Activated naive CD8-positive, alpha-beta T cell treated with anti-CD3 and anti-CD28 coated beads, Interleukin-2, amount 10 ng/mL, durations not matched to agents 7 days and 5 days (primary cell): ENCODE results near the gene HACD2. TPM values are rescaled to one million over a fixed set of nuclear protein-coding genes. Genes with fewer than 3 reads are reported as not detected.
"Not testable (repeated sequence)": the region's sequence is repeated elsewhere in the genome, so short reads cannot be mapped to it uniquely, and the experiment has no call there.

Experiments used
- ATAC-seq: fragments of 150-1000 bp; cut with Tn5 transposase; one replicate; pipeline ENCODE4 v1.10.0; 2021; ENCODE audit warnings: low read depth, moderate library complexity
- POLR2A ChIA-PET: fragments of 350-600 bp; sonication (Branson Sonifier 250); formaldehyde crosslinking; loops from one replicate; lab custom pipeline; 2021; ENCODE audit warnings: antibody characterized with exemption; lab: Charles Lee
- DNase-seq: peaks from one replicate; pipeline ENCODE4 v3.0.0; 2021
- H3K27ac Mint-ChIP-seq: one replicate; pipeline ENCODE4 v1.8.0; 2022; ENCODE audit warnings: mild to moderate bottlenecking, mixed read lengths
- H3K27me3 Mint-ChIP-seq: one replicate; pipeline ENCODE4 v1.8.0; 2022; ENCODE audit warnings: mild to moderate bottlenecking, moderate library complexity, mixed read lengths
- H3K36me3 Mint-ChIP-seq: one replicate; pipeline ENCODE4 v1.8.0; 2021; ENCODE audit warnings: mild to moderate bottlenecking, mixed read lengths
- H3K4me1 Mint-ChIP-seq: one replicate; pipeline ENCODE4 v1.8.0; 2021; ENCODE audit warnings: mixed read lengths
- H3K4me3 Mint-ChIP-seq: one replicate; pipeline ENCODE4 v1.8.0; 2022; ENCODE audit warnings: mild to moderate bottlenecking, moderate library complexity, mixed read lengths
- H3K9me3 Mint-ChIP-seq: one replicate; pipeline ENCODE4 v1.8.0; 2021; ENCODE audit warnings: mixed read lengths
- total RNA-seq, 2 experiments: library from RNA; stranded (reverse); gene quantifications; one replicate each; pipeline ENCODE4 v1.2.3, GENCODE V29; 2021

HACD2 gene
- total RNA-seq, 2 experiments from 2014 or later: 19.3 to 21.9 TPM

DNA sequence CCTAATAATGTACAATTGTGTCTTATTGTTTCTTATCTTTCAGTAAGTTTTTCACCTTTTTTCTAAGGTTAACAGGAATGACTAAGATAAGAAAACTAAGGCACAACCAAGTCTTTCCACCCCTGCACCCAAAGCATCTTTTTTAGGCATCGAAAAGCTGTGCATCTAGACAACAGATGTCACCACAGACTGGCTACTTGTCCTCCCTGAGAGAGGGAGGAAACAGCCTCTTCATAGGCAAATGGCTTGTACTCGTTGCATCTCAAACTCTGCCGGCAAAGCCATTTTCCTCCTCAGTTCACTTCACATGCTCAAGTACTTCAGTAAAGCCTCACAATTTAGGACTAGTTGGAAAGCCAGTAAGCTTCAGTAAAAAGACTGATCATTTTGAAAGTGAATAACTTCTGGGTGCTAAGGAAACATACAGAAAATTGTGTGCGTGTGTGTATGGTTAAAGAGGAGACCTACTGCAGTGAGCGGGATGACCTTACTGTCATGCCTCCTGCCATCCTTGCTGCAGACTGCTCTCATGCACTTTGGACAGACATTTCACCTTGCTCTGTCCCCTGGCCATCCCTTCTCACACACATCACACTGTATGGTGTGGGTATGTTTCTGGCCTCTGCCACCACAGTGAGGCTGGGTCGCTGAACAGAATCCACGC lies 36.5 kb upstream of the HACD2 start:
- POLR2A ChIA-PET: interaction anchor here (0.5 kb wide), 1 partner anchor 12 kb away, joined by 5 read pairs; no protein-coding TSS in a partner anchor
- ATAC-seq (no peak), DNase-seq (no peak)
- no peaks in the 10 kb centered on the region for H3K4me1 Mint-ChIP-seq
- no peak overlapping the region for H3K27ac Mint-ChIP-seq
- H3K9me3 Mint-ChIP-seq: no peaks in the 10 kb centered on the region
- no peaks in the 10 kb centered on the region for H3K36me3 Mint-ChIP-seq
- no peaks in the 10 kb centered on the region for H3K27me3 Mint-ChIP-seq
- no peak overlapping the region for H3K4me3 Mint-ChIP-seq

DNA sequence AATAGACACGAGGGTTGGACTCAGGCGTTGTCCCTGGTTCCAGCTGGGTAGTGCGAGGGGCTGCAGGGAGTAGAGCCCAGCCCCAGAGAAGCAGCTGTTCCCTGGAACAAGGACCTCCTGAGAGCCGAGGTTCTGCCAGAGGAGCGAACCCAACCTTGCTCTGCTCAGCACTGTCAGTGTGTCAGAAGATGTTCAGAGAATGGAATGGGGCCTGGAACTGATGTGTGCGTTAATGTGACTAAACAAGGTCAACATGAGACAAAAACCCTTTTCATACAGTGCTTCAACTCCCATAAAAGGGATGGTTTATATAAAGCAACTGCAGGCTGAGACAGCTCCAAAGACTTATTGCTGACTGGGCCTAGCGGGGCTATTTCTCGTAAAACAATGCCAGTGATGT lies 35.5 kb upstream of the HACD2 start:
- no peak overlapping the region for H3K27ac Mint-ChIP-seq
- H3K27me3 Mint-ChIP-seq: no peaks in the 10 kb centered on the region
- ATAC-seq: no peak
- H3K4me1 Mint-ChIP-seq: no peaks in the 10 kb centered on the region
- no peak for DNase-seq
- POLR2A ChIA-PET: no interaction called here
- no peaks in the 10 kb centered on the region for H3K36me3 Mint-ChIP-seq
- no peaks in the 10 kb centered on the region for H3K9me3 Mint-ChIP-seq
- H3K4me3 Mint-ChIP-seq: no peak overlapping the region

DNA sequence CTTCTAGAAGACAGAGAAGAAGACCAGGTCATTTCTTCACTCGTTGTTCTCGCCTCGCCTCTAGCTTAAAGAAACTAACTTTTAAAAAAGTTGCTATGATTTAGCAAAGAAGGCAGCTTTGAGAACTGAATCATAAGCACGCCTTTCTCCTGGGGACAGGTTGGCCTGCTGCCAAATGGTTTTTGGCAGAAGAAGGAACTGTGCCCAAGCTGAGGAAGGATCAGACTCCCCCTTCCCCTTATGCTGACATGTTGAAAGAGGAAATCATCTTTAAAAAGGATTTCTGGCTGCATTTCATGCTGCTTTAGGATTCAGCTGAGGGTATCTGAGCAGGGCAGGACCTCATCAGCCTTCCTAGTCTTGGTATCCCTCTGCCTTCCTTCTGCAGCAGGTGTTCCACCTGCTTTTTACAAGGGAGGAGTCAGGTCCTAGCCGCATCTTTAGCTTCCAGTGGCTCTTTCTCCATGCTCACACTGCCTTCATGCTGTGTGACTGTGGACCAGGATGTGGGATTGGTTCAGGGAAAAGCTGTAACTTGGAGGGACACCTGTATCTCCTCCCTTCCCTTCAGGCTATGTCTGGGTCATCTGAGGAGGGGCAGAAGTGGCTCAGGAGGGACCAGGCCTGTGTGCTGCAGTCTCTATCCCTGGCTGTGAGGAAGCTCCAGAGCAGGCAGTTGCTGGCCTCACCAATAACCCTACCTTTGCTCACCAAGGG lies 34.1 kb upstream of the HACD2 start:
- POLR2A ChIA-PET: no interaction called here
- Mint-ChIP-seq H3K4me3 (no peak overlapping the region), H3K9me3 (no peaks in the 10 kb centered on the region), H3K4me1 (no peaks in the 10 kb centered on the region), H3K27me3 (no peaks in the 10 kb centered on the region), H3K27ac (no peak overlapping the region), H3K36me3 (peaks cover 2% of the 10 kb centered on the region)
- ATAC-seq: no peak
- DNase-seq: no peak

DNA sequence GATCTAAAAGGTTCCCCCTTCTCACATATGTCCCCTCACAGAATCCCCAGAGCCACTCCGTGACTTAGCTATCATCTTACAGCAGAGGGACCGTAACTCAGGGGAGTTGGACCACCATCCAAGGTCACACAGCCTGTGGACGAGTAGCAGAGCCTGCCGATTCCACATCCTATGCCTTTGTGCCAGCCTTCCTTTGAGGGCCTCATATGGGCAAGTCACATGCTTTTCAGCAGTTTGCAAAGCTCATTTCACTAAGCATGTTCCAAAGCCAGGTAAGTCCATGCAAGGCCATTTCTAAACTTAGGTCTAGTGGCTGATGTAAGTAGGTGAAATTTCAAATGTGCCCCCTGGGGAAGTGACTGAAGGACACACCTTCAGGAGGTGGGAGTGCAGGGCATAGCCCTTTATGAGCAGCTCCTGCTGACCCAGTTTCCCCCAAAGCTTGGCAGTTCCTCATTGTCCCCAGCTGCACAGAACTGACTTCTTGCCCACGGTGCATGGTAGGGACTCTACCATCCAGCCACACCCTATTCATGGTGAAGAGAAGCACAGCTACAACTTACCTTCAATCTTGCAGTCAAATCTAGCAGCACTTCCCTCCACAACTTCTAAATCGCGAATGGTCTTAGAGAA lies 33.3 kb upstream of the HACD2 start:
- no peak overlapping the region for H3K4me3 Mint-ChIP-seq
- no peak for ATAC-seq

DNA sequence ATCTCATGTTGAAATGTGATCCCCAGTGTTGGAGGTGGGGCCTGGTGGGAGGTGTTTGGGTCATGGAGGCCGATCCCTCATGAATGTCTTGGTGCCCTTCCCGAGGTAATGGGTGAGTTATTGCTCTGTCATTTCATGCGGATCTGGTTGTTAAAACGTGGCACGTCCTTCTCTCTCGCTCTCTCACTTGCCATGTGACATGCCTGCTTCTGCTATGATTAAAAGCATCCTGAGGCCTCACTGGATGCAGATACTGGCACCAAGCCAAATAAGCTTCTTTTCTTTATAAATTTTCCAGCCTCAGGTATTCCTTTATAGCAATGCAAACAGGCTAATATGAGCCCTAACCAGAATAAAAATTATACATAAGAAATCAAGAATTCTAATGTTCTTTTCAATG lies 31.7 kb upstream of the HACD2 start:
- POLR2A ChIA-PET: no interaction called here
- DNase-seq: no peak
- Mint-ChIP-seq H3K27ac (no peak overlapping the region), H3K9me3 (no peaks in the 10 kb centered on the region), H3K36me3 (peaks cover 2% of the 10 kb centered on the region), H3K4me1 (no peaks in the 10 kb centered on the region), H3K27me3 (no peaks in the 10 kb centered on the region), H3K4me3 (no peak overlapping the region)
- ATAC-seq: no peak

More for the DNA sequence above, 33.3 kb upstream of the HACD2 start:
- POLR2A ChIA-PET: no interaction called here
- Mint-ChIP-seq H3K4me1 (no peaks in the 10 kb centered on the region), H3K36me3 (peaks cover 2% of the 10 kb centered on the region), H3K27me3 (no peaks in the 10 kb centered on the region), H3K9me3 (no peaks in the 10 kb centered on the region), H3K27ac (no peak overlapping the region)
- no peak for DNase-seq

DNA sequence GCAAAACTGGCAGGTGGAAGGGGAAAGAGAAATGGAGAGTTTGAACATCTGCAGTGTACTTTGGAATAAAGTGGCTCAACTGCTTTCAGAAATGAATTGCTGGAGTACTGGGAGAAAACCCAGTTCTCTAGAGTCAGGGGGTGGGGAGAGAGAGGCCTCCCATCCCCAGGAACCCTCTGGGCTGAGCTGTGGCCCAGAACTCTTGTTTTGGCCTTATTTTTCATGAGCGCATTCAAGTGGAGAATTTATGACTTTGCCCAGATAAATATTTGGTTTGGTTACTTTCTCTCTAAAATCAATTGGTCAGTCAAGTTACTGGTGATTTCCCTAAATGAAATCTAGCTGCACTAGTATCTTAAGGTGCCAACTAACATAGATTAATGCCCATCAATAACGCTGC lies 28.7 kb upstream of the HACD2 start:
- H3K4me3 Mint-ChIP-seq: no peak overlapping the region

DNA sequence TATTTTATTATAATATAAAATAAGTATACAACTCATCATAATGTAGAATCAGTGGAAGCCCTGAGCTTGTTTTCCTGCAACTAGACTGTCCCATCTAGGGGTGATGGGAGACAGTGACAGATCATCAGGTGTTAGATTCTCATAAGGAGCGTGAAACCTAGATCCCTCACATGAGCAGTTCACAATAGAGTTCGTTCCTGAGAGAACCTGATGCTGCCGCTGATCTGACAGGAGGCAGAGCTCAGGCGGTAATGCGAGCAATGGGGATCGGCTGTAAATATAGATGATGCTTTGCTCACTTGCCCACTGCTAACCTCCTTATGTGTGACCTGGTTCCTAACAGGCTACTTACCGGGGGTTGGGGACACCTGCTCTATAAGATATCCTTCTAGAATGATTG lies 26.8 kb upstream of the HACD2 start:
- POLR2A ChIA-PET, H3K27ac Mint-ChIP-seq, H3K4me1 Mint-ChIP-seq, ATAC-seq, H3K4me3 Mint-ChIP-seq, H3K27me3 Mint-ChIP-seq, H3K9me3 Mint-ChIP-seq, H3K36me3 Mint-ChIP-seq, DNase-seq: not testable (repeated sequence)

More for the DNA sequence above, 28.7 kb upstream of the HACD2 start:
- no peaks in the 10 kb centered on the region for H3K9me3 Mint-ChIP-seq
- H3K27ac Mint-ChIP-seq: no peak overlapping the region
- peaks cover 2% of the 10 kb centered on the region for H3K36me3 Mint-ChIP-seq
- no peaks in the 10 kb centered on the region for H3K27me3 Mint-ChIP-seq
- ATAC-seq (no peak), DNase-seq (no peak)
- H3K4me1 Mint-ChIP-seq: peaks cover 4% of the 10 kb centered on the region
- POLR2A ChIA-PET: no interaction called here

DNA sequence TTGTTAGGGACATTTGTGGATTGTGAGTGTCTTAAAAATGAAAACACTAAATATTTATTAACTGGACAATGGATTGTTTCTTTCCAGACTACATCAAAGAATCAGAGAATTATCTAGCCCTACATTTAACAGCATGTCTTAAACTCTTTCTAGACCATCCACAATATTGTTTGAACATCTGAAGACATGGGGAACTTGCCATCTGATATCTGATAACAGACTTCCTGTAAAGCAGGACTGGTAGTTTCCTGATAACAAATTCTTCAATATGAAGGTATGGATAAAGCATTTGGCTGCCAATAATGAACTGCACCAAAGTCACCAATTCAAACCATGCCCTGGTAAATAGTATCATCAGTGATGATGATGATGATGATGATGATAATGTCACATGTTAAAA lies 26.2 kb upstream of the HACD2 start:
- POLR2A ChIA-PET: no interaction called here
- Mint-ChIP-seq H3K4me1 (peaks cover 6% of the 10 kb centered on the region), H3K9me3 (no peaks in the 10 kb centered on the region), H3K4me3 (no peak overlapping the region), H3K36me3 (peaks cover 5% of the 10 kb centered on the region), H3K27me3 (no peaks in the 10 kb centered on the region), H3K27ac (no peak overlapping the region)
- no peak for DNase-seq
- ATAC-seq: no peak

DNA sequence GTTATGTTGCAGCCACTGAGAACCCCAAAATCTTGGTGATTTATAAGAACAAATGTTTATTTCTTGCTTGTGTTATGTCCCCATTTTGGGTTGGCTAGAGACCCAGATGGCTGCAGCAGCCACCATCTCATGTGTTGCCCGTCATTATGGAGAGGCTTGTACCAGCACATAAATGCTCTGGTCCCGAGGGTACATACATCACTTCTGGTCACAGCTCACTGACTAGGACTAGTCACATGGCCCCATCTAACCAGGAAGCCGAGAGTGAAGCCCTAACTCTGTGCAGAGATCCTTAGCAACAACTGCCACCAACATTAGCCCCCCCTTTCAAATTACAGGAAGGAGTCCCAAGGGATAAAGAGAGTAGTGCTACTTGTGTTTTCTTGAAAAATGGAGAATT lies 25.5 kb upstream of the HACD2 start:
- Mint-ChIP-seq H3K27ac (no peak overlapping the region), H3K4me3 (no peak overlapping the region), H3K9me3 (no peaks in the 10 kb centered on the region), H3K36me3 (peaks cover 7% of the 10 kb centered on the region), H3K4me1 (peaks cover 6% of the 10 kb centered on the region), H3K27me3 (no peaks in the 10 kb centered on the region)
- no peak for ATAC-seq
- POLR2A ChIA-PET: no interaction called here
- DNase-seq: no peak

DNA sequence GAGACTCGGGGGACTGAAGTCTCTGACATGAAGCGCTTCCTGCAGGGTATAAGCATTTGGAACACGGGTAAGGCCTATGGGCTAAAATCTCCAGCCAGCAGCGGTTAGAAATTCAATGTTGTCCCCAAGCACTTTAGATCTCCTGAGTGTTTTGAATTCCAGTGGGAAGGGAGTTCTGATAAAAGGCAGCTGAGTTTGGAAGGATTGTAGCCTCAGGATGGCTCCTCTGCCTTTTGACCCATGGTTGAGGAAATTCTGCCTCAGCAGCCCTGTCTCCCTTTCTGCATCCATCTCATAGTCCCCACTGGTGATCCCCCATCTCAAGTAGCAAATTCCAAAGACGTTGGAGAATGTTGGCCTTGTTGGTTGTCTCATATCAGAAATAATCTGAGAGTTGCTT lies 24.2 kb upstream of the HACD2 start:
- no peak overlapping the region for H3K4me3 Mint-ChIP-seq
- peaks cover 8% of the 10 kb centered on the region for H3K4me1 Mint-ChIP-seq
- no peak overlapping the region for H3K27ac Mint-ChIP-seq
- no peaks in the 10 kb centered on the region for H3K27me3 Mint-ChIP-seq
- no peaks in the 10 kb centered on the region for H3K9me3 Mint-ChIP-seq
- peaks cover 6% of the 10 kb centered on the region for H3K36me3 Mint-ChIP-seq
- POLR2A ChIA-PET: no interaction called here
- no peak for ATAC-seq
- no peak for DNase-seq

DNA sequence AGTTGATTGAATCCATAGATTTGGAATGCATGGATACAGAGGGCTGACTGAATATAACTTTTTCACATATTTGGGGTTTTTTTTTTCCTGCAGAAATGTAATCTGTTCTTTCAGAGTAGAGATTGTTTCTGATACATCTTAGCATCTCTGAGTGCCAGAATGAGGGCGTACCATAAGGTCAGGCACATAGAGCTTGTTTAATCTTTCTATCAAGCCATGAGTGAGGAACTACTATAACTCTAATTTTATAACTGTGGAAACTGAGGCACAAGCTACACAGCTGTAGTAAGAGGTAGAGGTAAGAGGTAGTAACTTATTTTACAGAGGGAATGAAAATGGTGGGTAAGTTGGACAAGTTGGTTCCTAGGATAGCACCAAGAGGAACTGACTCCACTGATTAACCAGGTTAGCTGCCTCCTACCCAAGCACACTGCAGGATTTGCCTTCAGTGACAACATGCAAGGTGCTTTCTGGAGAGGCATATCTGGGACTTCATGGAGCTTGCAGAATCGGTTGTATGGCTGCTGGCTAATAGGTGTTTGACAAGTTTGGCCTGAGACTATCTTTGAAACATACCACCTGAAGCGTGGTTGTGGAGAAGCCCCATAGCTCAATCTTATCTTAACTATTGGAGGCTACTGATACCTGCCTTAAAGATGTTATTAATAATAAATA lies 23.5 kb upstream of the HACD2 start:
- H3K9me3 Mint-ChIP-seq: no peaks in the 10 kb centered on the region
- peaks cover 8% of the 10 kb centered on the region for H3K4me1 Mint-ChIP-seq
- DNase-seq (no peak), ATAC-seq (no peak)
- no peak overlapping the region for H3K4me3 Mint-ChIP-seq
- no peak overlapping the region for H3K27ac Mint-ChIP-seq
- H3K27me3 Mint-ChIP-seq: no peaks in the 10 kb centered on the region
- peaks cover 5% of the 10 kb centered on the region for H3K36me3 Mint-ChIP-seq
- POLR2A ChIA-PET: no interaction called here

DNA sequence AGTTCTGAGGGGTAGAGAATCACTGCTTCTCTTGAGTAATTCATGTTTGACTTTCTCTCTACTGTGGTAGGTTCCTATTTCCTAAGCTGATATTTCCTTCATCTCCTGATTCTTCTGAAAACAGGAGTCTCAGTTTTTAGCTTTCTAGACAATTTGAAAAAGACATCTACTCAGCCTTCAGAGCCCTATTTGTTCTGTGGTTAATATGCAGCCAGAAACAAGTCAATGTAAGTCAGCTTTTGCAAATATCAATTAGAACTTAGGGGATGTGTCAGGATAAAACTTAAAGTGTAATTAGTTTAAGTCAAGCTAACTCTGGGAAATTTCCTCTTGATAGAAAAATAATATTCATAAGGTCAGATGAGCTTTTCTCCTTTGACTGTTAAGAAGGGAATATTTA lies 21.7 kb upstream of the HACD2 start:
- Mint-ChIP-seq H3K27ac (no peak overlapping the region), H3K4me3 (no peak overlapping the region), H3K27me3 (no peaks in the 10 kb centered on the region), H3K36me3 (peaks cover 5% of the 10 kb centered on the region), H3K9me3 (no peaks in the 10 kb centered on the region), H3K4me1 (peaks cover 8% of the 10 kb centered on the region)
- POLR2A ChIA-PET: no interaction called here
- no peak for DNase-seq
- ATAC-seq: no peak

DNA sequence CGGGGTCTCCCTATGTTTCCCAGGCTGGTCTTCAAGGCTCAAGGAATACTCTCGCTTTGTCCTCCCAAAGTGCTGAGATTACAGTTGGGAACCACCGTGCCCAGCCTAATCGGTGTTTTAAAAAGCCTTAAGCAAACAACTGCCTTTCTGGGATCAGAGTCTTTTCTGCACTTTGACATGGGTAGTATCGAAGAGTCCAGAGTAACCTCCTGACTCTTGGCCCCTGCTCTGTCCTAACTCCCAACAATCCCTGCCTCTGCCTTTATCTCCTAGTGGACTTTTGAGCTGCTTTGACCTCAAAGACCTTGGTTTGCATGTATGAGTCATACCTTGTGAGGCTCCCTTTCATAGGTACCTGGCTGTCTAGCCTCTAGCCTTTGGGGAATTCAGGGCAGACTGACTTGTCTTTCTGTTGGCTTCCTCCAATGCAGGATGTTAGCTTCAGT lies 21.0 kb upstream of the HACD2 start:
- Mint-ChIP-seq H3K4me3 (no peak overlapping the region), H3K27ac (no peak overlapping the region), H3K4me1 (peaks cover 4% of the 10 kb centered on the region), H3K36me3 (peaks cover 5% of the 10 kb centered on the region), H3K27me3 (no peaks in the 10 kb centered on the region), H3K9me3 (no peaks in the 10 kb centered on the region)
- ATAC-seq (no peak), DNase-seq (no peak)
- POLR2A ChIA-PET: interaction anchor here (0.7 kb wide), 1 partner anchor 42 kb away, joined by 3 read pairs; no protein-coding TSS in a partner anchor
